PC-3 (cell line): Measurements from ENCODE around the gene DNM3.

Source experiments
- CTCF ChIP-seq: fragments of 300-600 bp; sonication (generic); conservative IDR thresholded peaks from 2 replicates; pipeline ENCODE4 v1.5.1; 2017; ENCODE audit warnings: antibody characterized with exemption, low read depth, mild to moderate bottlenecking, low read length
- EZH2 ChIP-seq: fragments of 300-600 bp; sonication (generic); IDR thresholded peaks from one replicate; pipeline ENCODE4 v1.6.1; 2017; ENCODE audit warnings: antibody characterized with exemption, mild to moderate bottlenecking, low read length; ENCODE audit not compliant: unreplicated experiment

DNA sequence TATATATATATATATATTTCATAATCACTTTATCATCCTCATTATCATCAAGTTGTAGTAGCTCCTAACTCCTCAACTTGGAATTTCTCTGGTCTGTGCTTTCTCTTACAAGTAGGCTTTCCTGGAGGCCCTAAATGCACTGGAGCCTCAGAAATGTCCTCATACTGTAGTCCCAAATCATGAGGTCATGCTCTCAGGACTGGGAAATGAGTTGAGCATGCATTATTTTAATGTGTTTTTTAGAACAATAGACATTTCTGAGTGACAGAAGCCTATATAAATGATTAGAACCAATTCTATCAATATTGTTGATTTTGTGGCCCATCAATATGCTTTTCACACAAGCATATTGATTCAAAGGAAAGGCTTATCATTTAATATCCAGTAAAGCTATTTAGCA, 536.3 kb downstream of the DNM3 start:
- TF ChIP-seq CTCF (no peak), EZH2 (no peak)
